Measurements from ENCODE around the gene NID2. TPM values are rescaled to one million over a fixed set of nuclear protein-coding genes. Genes with fewer than 3 reads are reported as not detected.

Gene NID2
- polyA plus RNA-seq, 6 donors from 2014 or later, result 0.52 to 1.7 (median 0.77) TPM; not detected in 1

GRCh38 chr14:52026017-52026660, 42.7 kb downstream of the NID2 start:
- H3K36me3 Mint-ChIP-seq, result no peaks in the 10 kb centered on the region

GRCh38 chr14:52025310-52025709, 43.5 kb downstream of the NID2 start:
- Mint-ChIP-seq H3K27me3 (no peaks in the 10 kb centered on the region), H3K36me3 (no peaks in the 10 kb centered on the region)

More at GRCh38 chr14:52026017-52026660, 42.7 kb downstream of the NID2 start:
- no peak for ATAC-seq (ENCODE audit: low read depth in 2 of 2)
- H3K27me3 Mint-ChIP-seq, result no peaks in the 10 kb centered on the region
- no peak for DNase-seq
- H3K27ac Mint-ChIP-seq, result no peak overlapping the region
- H3K4me3 Mint-ChIP-seq, result no peak overlapping the region
- peaks cover 0 to 5% (median 0%) of the 10 kb centered on the region in 7 donors for H3K9me3 Mint-ChIP-seq
- no peaks in the 10 kb centered on the region for H3K4me1 Mint-ChIP-seq

GRCh38 chr14:52023518-52023917, 45.3 kb downstream of the NID2 start:
- Mint-ChIP-seq H3K36me3 (no peaks in the 10 kb centered on the region), H3K9me3 (peaks cover 0 to 5% (median 0%) of the 10 kb centered on the region in 7 donors), H3K27ac (peak overlapping the region in 1 of 6 donors; percentile 40), H3K27me3 (peaks cover 0 to 5% (median 4%) of the 10 kb centered on the region in 3 donors), H3K4me3 (no peak overlapping the region), H3K4me1 (no peaks in the 10 kb centered on the region)
- ATAC-seq (ENCODE audit: low read depth in 2 of 2) (no peak), DNase-seq (no peak)

More at GRCh38 chr14:52025310-52025709, 43.5 kb downstream of the NID2 start:
- Mint-ChIP-seq H3K27ac (no peak overlapping the region), H3K4me1 (no peaks in the 10 kb centered on the region), H3K4me3 (no peak overlapping the region), H3K9me3 (peaks cover 0 to 5% (median 0%) of the 10 kb centered on the region in 7 donors)
- DNase-seq (no peak), ATAC-seq (ENCODE audit: low read depth in 2 of 2) (no peak)

- Mint-ChIP-seq H3K9me3 (peaks cover 0 to 5% (median 0%) of the 10 kb centered on the region in 7 donors), H3K27me3 (peaks cover 0 to 5% (median 4%) of the 10 kb centered on the region in 3 donors), H3K4me1 (no peaks in the 10 kb centered on the region), H3K36me3 (no peaks in the 10 kb centered on the region), H3K4me3 (no peak overlapping the region), H3K27ac (no peak overlapping the region)
- no peak for DNase-seq
- no peak for ATAC-seq (ENCODE audit: low read depth in 2 of 2)
Observed at GRCh38 chr14:52021957-52022600, 46.8 kb downstream of the NID2 start.

GRCh38 chr14:52020866-52021717, 47.8 kb downstream of the NID2 start:
- Mint-ChIP-seq H3K4me3 (no peak overlapping the region), H3K36me3 (no peaks in the 10 kb centered on the region), H3K4me1 (no peaks in the 10 kb centered on the region), H3K27me3 (peaks cover 0 to 5% (median 4%) of the 10 kb centered on the region in 3 donors), H3K27ac (no peak overlapping the region), H3K9me3 (peaks cover 0 to 5% (median 0%) of the 10 kb centered on the region in 7 donors)
- DNase-seq (no peak), ATAC-seq (ENCODE audit: low read depth in 2 of 2) (no peak)

GRCh38 chr14:52020161-52020714, 48.6 kb downstream of the NID2 start:
- ATAC-seq (ENCODE audit: low read depth in 2 of 2), result no peak
- peaks cover 0 to 5% (median 4%) of the 10 kb centered on the region in 3 donors for H3K27me3 Mint-ChIP-seq
- H3K9me3 Mint-ChIP-seq, result peaks cover 0 to 5% (median 0%) of the 10 kb centered on the region in 7 donors
- H3K4me1 Mint-ChIP-seq, result no peaks in the 10 kb centered on the region
- no peak overlapping the region for H3K27ac Mint-ChIP-seq
- H3K36me3 Mint-ChIP-seq, result no peaks in the 10 kb centered on the region
- no peak for DNase-seq
- no peak overlapping the region for H3K4me3 Mint-ChIP-seq

GRCh38 chr14:52018970-52019369, 49.9 kb downstream of the NID2 start:
- no peak for ATAC-seq (ENCODE audit: low read depth in 2 of 2)
- Mint-ChIP-seq H3K27me3 (peaks cover 0 to 5% (median 4%) of the 10 kb centered on the region in 3 donors), H3K27ac (no peak overlapping the region)

GRCh38 chr14:52018252-52018651, 50.6 kb downstream of the NID2 start:
- DNase-seq (no peak), ATAC-seq (ENCODE audit: low read depth in 2 of 2) (no peak)
- H3K27me3 Mint-ChIP-seq, result peaks cover 0 to 5% (median 4%) of the 10 kb centered on the region in 3 donors
- no peak overlapping the region for H3K4me3 Mint-ChIP-seq
- H3K27ac Mint-ChIP-seq, result no peak overlapping the region
- H3K4me1 Mint-ChIP-seq, result no peaks in the 10 kb centered on the region
- H3K36me3 Mint-ChIP-seq, result no peaks in the 10 kb centered on the region
- H3K9me3 Mint-ChIP-seq, result peaks cover 0 to 4% (median 0%) of the 10 kb centered on the region in 7 donors

More at GRCh38 chr14:52018970-52019369, 49.9 kb downstream of the NID2 start:
- H3K4me1 Mint-ChIP-seq, result no peaks in the 10 kb centered on the region
- no peaks in the 10 kb centered on the region for H3K36me3 Mint-ChIP-seq
- peaks cover 0 to 4% (median 0%) of the 10 kb centered on the region in 7 donors for H3K9me3 Mint-ChIP-seq
- DNase-seq, result no peak
- no peak overlapping the region for H3K4me3 Mint-ChIP-seq

GRCh38 chr14:52015411-52016030, 53.3 kb downstream of the NID2 start:
- Mint-ChIP-seq H3K4me3 (no peak overlapping the region), H3K36me3 (peaks cover 0 to 12% of the 10 kb centered on the region in 2 donors), H3K27me3 (peaks cover 0 to 5% (median 4%) of the 10 kb centered on the region in 3 donors), H3K9me3 (peaks cover 0 to 1% (median 0%) of the 10 kb centered on the region in 7 donors), H3K4me1 (no peaks in the 10 kb centered on the region), H3K27ac (peak overlapping the region in 1 of 6 donors; percentile 6)
- ATAC-seq (ENCODE audit: low read depth in 2 of 2) (no peak), DNase-seq (no peak)

- Mint-ChIP-seq H3K36me3 (peaks cover 0 to 14% of the 10 kb centered on the region in 2 donors), H3K27me3 (peaks cover 0 to 5% (median 0%) of the 10 kb centered on the region in 3 donors), H3K4me1 (no peaks in the 10 kb centered on the region), H3K27ac (peak overlapping the region in 1 of 6 donors; percentile 52), H3K9me3 (peaks cover 0 to 1% (median 0%) of the 10 kb centered on the region in 7 donors), H3K4me3 (peak overlapping the region in 1 of 8 donors; percentile 32)
- ATAC-seq (ENCODE audit: low read depth in 2 of 2), result no peak
- no peak for DNase-seq
Observed at GRCh38 chr14:52014601-52015267, 54.1 kb downstream of the NID2 start.

GRCh38 chr14:52013984-52014600, 54.8 kb downstream of the NID2 start:
- Mint-ChIP-seq H3K4me1 (no peaks in the 10 kb centered on the region), H3K36me3 (peaks cover 0 to 14% of the 10 kb centered on the region in 2 donors), H3K4me3 (no peak overlapping the region), H3K27me3 (peaks cover 0 to 5% (median 0%) of the 10 kb centered on the region in 3 donors), H3K9me3 (peaks cover 0 to 1% (median 0%) of the 10 kb centered on the region in 7 donors), H3K27ac (peak overlapping the region in 2 of 6 donors; percentile 52 to 85)
- DNase-seq, result no peak
- no peak for ATAC-seq (ENCODE audit: low read depth in 2 of 2)

GRCh38 chr14:52012635-52013034, 56.2 kb downstream of the NID2 start:
- Mint-ChIP-seq H3K27ac (peak overlapping the region in 1 of 6 donors; percentile 61), H3K9me3 (peaks cover 0 to 1% (median 0%) of the 10 kb centered on the region in 7 donors), H3K4me1 (no peaks in the 10 kb centered on the region), H3K4me3 (no peak overlapping the region), H3K27me3 (no peaks in the 10 kb centered on the region), H3K36me3 (peaks cover 0 to 24% of the 10 kb centered on the region in 2 donors)
- DNase-seq (no peak), ATAC-seq (ENCODE audit: low read depth in 2 of 2) (no peak)

Measured in naive B cell (primary cell).